ENCODE results near the gene NEO1.
A peak's percentile ranks its signal among the peaks of the same experiment; 100 is the strongest.
"Not testable (repeated sequence)": the region's sequence is repeated elsewhere in the genome, so short reads cannot be mapped to it uniquely, and the experiment has no call there.

NEO1 gene

DNA sequence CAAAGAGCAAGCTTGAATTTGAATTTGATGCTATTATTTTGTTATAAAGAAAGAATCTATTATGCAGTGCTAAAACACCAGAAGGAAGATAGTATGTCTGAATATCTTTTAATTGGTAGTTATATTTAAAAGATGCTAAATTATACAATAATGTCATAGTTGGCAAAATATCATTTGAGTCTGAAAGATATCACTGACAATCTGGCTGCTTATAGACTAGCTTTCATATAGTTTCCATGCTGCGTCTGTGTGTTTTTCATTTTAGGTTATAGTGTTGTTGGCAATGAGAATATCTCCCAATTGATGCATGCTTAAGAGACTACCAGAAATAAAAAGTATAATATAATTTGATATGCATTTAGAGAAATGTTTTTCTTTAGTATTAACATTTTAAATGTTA lies 142.9 kb downstream of the NEO1 start:
- Mint-ChIP-seq H3K27me3 (ENCODE audit: low read depth) (peaks cover 11% of the 10 kb centered on the region), H3K4me3 (no peak overlapping the region), H3K36me3 (ENCODE audit: low read depth) (no peaks in the 10 kb centered on the region), H3K4me1 (ENCODE audit: low read depth) (no peaks in the 10 kb centered on the region), H3K27ac (no peak overlapping the region), H3K9me3 (no peaks in the 10 kb centered on the region)
- DNase-seq (ENCODE audit: low spot score): no peak

DNA sequence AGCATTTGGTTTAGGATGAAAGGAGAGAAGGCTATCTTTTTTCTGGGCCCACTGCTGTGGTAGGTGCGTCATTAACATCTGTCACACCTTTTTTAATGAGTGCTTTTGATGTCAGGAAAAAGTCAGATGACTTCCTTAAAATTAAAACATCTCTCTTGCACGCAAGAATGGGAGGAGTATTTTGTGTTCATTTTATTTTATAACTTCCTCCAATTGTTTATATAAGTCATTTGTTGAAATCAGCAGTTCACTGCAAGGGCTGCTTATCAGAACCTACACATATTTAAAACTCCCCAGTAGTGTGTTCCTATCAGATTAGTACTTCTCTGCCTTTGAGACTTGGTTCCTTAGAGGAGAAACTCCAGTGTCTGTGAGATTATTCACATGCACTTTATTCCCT lies 143.8 kb downstream of the NEO1 start:
- Mint-ChIP-seq H3K27me3 (ENCODE audit: low read depth) (peaks cover 10% of the 10 kb centered on the region), H3K4me3 (no peak overlapping the region), H3K4me1 (ENCODE audit: low read depth) (no peaks in the 10 kb centered on the region), H3K36me3 (ENCODE audit: low read depth) (no peaks in the 10 kb centered on the region), H3K9me3 (no peaks in the 10 kb centered on the region), H3K27ac (no peak overlapping the region)
- no peak for DNase-seq (ENCODE audit: low spot score)

DNA sequence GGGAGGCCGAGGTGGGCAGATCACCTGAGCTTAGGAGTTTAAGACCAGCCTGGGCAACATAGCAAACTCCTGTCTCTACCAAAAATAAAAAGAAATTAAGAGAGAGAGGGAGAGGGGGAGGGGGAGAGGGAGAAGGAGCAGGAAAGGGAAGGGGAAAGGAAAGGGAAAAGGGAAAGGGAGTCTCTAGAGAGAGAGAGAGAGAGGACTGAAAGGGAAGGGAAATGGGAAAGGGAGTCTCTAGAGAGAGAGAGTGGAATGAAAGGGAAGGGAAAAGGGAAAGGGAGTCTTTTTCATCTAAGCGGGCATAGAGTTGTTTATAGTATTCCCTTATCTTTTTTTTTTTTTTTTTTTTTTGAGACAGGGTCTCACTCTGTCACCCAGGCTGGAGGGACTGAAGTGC lies 148.1 kb downstream of the NEO1 start:
- no peaks in the 10 kb centered on the region for H3K9me3 Mint-ChIP-seq
- peaks cover 7% of the 10 kb centered on the region for H3K27me3 Mint-ChIP-seq (ENCODE audit: low read depth)
- no peak for DNase-seq (ENCODE audit: low spot score)
- no peaks in the 10 kb centered on the region for H3K36me3 Mint-ChIP-seq (ENCODE audit: low read depth)
- H3K4me1 Mint-ChIP-seq (ENCODE audit: low read depth): no peaks in the 10 kb centered on the region
- no peak overlapping the region for H3K4me3 Mint-ChIP-seq
- no peak overlapping the region for H3K27ac Mint-ChIP-seq

DNA sequence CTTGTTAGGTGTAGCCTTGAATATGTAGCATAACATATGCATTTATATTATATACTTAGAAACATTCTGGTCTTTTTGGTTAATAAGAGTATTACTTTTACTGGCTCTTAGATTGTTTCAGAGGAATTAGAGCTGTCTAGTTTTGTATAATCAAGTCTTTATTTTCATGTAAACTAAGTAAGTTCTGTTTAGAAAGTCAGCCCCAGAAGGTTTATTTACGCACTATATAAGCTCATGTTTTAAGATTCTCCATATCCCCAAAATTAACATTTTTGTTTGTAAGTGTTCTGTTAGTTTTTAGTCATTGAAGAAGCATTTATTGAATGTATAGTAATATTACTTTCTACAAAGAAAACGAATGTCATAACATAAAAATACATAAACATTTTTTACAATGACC lies 158.4 kb downstream of the NEO1 start:
- H3K27ac Mint-ChIP-seq: no peak overlapping the region
- H3K4me3 Mint-ChIP-seq: no peak overlapping the region
- no peaks in the 10 kb centered on the region for H3K27me3 Mint-ChIP-seq (ENCODE audit: low read depth)
- no peaks in the 10 kb centered on the region for H3K4me1 Mint-ChIP-seq (ENCODE audit: low read depth)
- no peaks in the 10 kb centered on the region for H3K36me3 Mint-ChIP-seq (ENCODE audit: low read depth)
- DNase-seq (ENCODE audit: low spot score): no peak
- H3K9me3 Mint-ChIP-seq: peaks cover 4% of the 10 kb centered on the region

DNA sequence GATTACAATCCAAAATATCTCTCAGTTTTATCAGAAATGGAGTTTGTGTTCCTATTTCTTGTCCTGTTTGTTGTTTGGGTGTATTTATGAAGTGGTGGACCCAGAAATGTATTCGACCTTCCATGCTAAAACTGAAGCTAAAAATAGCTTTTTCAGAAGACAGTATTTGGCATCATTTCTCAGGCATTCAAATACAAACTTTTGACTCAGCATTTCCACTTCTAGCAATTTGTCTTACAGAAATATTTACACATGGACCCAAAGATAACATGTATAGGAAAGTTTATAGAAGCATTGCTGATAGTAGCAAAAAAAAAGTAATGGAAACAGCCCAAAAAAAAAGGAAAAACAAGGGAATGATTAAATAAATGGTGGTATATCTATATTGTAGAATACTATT lies 160.2 kb downstream of the NEO1 start:
- no peaks in the 10 kb centered on the region for H3K4me1 Mint-ChIP-seq (ENCODE audit: low read depth)
- H3K4me3 Mint-ChIP-seq: no peak overlapping the region
- no peaks in the 10 kb centered on the region for H3K36me3 Mint-ChIP-seq (ENCODE audit: low read depth)
- no peak overlapping the region for H3K27ac Mint-ChIP-seq
- peaks cover 4% of the 10 kb centered on the region for H3K9me3 Mint-ChIP-seq
- DNase-seq (ENCODE audit: low spot score): no peak
- no peaks in the 10 kb centered on the region for H3K27me3 Mint-ChIP-seq (ENCODE audit: low read depth)

DNA sequence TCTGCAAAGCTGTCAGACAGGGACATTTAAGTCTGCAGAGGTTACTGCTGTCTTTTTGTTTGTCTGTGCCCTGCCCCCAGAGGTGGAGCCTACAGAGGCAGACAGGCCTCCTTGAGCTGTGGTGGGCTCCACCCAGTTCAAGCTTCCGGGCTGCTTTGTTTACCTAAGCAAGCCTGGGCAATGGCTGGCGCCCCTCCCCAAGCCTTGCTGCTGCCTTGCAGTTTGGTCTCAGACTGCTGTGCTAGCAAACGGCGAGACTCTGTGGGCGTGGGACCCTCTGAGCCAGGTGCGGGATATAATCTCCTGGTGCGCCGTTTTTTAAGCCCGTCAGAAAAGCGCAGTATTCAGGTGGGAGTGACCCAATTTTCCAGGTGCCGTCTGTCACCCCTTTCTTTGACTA lies 169.2 kb downstream of the NEO1 start:
- H3K27ac Mint-ChIP-seq; H3K4me3 Mint-ChIP-seq; DNase-seq (ENCODE audit: low spot score); H3K27me3 Mint-ChIP-seq (ENCODE audit: low read depth); H3K36me3 Mint-ChIP-seq (ENCODE audit: low read depth); H3K9me3 Mint-ChIP-seq: not testable (repeated sequence)
- peaks cover 10% of the 10 kb centered on the region for H3K4me1 Mint-ChIP-seq (ENCODE audit: low read depth)

DNA sequence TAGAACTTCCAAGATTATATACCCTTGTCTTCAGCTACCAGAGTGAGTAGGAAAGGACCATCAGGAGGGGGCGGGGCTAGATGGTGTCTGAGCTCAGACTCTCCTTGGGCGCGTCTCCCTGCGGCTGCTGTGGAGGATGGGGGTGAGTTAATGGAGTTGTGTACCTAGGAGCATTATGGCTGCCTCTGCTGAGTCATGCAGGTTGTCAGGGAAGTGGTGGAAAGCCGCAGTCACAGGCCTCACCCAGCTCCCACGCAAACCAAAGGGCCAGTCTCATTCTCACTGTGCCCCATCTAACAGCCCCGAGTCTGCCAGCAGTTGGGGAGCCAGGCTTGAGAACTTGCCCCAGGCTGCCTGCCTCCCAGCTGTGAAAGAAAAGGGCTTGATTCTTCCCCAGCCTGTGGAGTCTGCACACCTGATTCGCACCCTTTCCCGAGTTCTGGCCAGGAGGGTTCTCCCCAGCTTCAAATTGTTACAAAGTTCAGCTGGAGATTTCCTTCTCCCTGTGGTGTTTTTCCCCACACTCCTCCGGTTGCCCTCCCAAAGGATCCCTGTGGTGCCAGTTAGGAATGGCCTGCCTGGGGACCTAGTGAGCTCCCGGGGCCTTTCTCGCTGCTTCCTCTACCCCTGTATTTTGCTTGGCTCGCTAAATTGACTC lies 173.2 kb downstream of the NEO1 start:
- Mint-ChIP-seq H3K36me3 (ENCODE audit: low read depth) (peaks cover 3% of the 10 kb centered on the region), H3K4me1 (ENCODE audit: low read depth) (peaks cover 14% of the 10 kb centered on the region), H3K27ac (peak overlapping the region; percentile 29), H3K9me3 (no peaks in the 10 kb centered on the region), H3K4me3 (no peak overlapping the region), H3K27me3 (ENCODE audit: low read depth) (no peaks in the 10 kb centered on the region)
- DNase-seq (ENCODE audit: low spot score): peak; percentile 50

DNA sequence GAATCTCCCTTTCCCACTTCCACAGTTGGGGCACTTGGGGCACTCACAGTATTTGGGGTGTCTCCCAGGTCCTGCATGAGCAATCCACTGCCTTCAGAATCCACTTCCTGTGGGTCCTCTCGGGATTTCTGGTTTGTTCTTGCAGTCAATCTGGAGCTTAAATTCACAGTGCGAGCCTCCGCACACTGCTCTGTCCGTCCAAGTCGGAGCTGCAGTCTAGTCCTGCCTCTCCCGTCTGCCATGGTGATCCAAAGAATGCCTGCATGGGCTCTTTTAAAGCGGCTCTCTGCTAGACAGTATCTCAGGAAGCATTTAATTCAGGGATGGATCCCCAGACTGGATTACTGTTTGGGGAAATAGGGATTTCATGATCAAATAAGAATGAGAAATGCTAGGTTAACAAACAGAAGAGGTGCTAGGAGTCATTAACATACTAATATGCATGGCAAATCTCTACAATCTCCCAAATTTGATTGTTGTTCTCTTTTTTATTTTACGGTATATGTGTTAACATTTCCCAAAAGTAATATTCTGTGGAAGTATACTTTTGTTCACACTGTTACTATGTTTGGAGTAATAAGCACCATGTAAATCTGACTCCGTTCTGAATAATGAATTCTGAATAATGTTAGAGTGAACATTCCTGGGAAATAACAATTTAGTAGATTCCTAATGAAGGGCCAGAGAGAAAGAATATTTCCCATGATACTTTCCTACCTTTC lies 174.0 kb downstream of the NEO1 start:
- no peaks in the 10 kb centered on the region for H3K27me3 Mint-ChIP-seq (ENCODE audit: low read depth)
- peaks cover 3% of the 10 kb centered on the region for H3K36me3 Mint-ChIP-seq (ENCODE audit: low read depth)
- DNase-seq (ENCODE audit: low spot score): no peak
- H3K9me3 Mint-ChIP-seq: no peaks in the 10 kb centered on the region
- H3K27ac Mint-ChIP-seq: no peak overlapping the region
- peaks cover 14% of the 10 kb centered on the region for H3K4me1 Mint-ChIP-seq (ENCODE audit: low read depth)
- H3K4me3 Mint-ChIP-seq: no peak overlapping the region

DNA sequence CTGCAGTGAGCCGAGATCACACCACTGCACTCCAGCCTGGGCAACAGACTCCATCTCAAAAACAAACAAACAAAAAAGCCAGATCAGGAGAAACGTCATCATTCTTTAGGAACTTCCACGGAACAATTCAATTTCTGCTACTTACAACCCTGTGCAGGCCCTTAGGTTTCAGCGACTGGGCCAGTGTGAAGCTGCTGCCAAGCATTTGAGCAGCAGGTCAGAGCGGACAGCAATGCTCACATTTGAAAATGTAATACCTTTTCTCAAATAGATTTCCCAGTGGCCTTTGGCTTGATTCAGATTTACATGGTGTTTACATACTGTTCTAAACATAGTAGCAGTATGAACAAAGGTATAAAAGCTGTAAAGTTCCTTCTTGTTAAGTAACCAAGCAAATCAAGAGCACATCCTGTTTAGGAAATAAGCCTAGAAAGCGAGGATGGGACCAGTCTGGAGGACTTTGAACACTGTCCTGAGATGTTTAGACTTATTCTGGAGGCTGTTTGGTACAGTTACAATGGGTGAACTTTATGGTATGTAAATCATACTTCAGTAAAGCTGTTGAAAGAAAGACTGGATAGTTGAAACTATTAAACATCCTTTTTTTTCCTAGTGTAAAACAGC lies 175.3 kb downstream of the NEO1 start:
- H3K4me3 Mint-ChIP-seq: no peak overlapping the region

DNA sequence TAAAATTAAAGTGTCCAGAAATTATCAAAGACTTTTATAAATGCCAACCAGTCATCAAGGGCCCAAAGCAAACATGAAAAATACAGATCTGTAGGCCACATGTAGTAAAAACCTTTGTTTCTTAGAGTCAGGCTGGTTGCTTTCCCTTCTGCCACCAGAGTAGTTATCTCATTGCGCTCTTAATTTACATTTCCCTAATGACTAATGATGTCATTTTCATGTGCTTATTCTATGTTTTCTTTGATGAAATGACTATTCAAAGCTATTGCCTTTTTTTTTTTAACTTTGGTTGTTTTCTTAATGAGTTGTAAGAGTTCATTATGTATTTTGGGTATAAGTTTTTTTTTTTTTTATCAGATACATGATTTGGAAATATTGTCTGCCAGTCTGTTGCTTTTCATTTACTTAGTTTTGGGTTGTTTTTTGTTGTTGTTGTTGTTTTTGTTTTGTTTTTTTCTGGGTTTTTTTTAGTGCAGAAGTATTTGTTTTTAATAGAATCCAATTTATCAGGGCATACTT lies 175.9 kb downstream of the NEO1 start:
- no peak overlapping the region for H3K27ac Mint-ChIP-seq
- no peak for DNase-seq (ENCODE audit: low spot score)
- H3K27me3 Mint-ChIP-seq (ENCODE audit: low read depth): no peaks in the 10 kb centered on the region
- peaks cover 3% of the 10 kb centered on the region for H3K36me3 Mint-ChIP-seq (ENCODE audit: low read depth)
- no peaks in the 10 kb centered on the region for H3K9me3 Mint-ChIP-seq
- H3K4me1 Mint-ChIP-seq (ENCODE audit: low read depth): peaks cover 12% of the 10 kb centered on the region
- H3K4me3 Mint-ChIP-seq: no peak overlapping the region

More for the DNA sequence above, 175.3 kb downstream of the NEO1 start:
- H3K9me3 Mint-ChIP-seq: no peaks in the 10 kb centered on the region
- no peak for DNase-seq (ENCODE audit: low spot score)
- no peak overlapping the region for H3K27ac Mint-ChIP-seq
- H3K36me3 Mint-ChIP-seq (ENCODE audit: low read depth): peaks cover 3% of the 10 kb centered on the region
- H3K27me3 Mint-ChIP-seq (ENCODE audit: low read depth): no peaks in the 10 kb centered on the region
- peaks cover 14% of the 10 kb centered on the region for H3K4me1 Mint-ChIP-seq (ENCODE audit: low read depth)

DNA sequence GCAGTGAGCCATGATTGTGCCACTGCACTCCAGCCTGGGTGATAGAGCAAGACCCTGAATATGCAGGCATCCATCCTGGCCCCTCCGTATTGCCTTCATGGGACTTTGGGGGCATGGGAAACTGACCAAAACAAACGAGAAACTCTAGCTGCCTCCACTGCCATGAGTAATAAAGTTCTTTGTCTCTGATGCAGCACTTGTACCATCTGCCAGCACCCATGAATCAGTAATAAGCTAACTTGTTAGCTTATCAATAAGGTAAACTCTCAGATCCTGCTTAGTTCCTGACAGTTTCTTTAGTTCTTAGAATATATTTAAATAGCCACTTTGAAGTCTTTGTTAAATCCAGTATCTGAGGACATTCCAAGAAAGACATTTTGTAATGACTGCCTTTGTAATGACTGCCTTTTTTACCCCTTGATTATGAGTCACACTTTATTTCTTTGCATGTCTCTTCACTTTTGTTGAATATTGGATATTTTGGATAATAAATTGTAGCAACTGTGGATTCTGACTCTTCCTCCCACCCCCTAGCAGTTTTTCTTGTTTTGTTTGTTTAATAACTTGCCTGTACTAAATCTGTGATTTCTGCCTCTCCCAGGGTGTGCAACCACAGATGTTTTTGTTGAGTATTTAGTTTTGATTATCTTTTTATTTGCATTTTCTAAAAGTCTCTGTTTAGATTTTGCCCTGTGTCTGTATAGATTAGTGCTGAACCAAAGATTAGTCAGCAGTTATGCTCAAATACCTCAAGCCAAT lies 179.6 kb downstream of the NEO1 start:
- H3K27ac Mint-ChIP-seq: no peak overlapping the region
- no peaks in the 10 kb centered on the region for H3K9me3 Mint-ChIP-seq
- no peaks in the 10 kb centered on the region for H3K36me3 Mint-ChIP-seq (ENCODE audit: low read depth)
- no peak overlapping the region for H3K4me3 Mint-ChIP-seq
- H3K4me1 Mint-ChIP-seq (ENCODE audit: low read depth): peaks cover 1% of the 10 kb centered on the region
- H3K27me3 Mint-ChIP-seq (ENCODE audit: low read depth): no peaks in the 10 kb centered on the region
- DNase-seq (ENCODE audit: low spot score): no peak

DNA sequence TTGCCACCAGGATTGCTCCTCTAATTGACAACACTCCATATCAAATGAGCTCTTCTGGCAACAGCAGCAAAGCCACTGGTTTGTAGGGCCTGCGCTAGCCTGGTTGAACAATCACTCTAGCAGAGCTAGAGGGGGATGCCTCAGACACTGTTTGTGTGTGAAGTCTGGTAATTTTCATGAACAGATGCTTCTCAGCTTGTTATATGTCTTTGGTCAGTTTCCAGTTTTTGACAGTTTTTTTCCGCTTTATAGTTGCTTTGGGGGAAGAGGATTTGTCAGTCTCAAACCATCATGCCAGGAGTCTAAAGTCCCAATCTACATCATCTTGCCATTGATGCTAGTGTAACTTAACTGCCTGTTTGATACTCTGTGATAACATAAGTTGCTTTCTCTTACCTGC lies 180.5 kb downstream of the NEO1 start:
- DNase-seq (ENCODE audit: low spot score): no peak
- Mint-ChIP-seq H3K4me3 (no peak overlapping the region), H3K4me1 (ENCODE audit: low read depth) (no peaks in the 10 kb centered on the region), H3K27me3 (ENCODE audit: low read depth) (no peaks in the 10 kb centered on the region), H3K9me3 (no peaks in the 10 kb centered on the region), H3K27ac (no peak overlapping the region), H3K36me3 (ENCODE audit: low read depth) (no peaks in the 10 kb centered on the region)

DNA sequence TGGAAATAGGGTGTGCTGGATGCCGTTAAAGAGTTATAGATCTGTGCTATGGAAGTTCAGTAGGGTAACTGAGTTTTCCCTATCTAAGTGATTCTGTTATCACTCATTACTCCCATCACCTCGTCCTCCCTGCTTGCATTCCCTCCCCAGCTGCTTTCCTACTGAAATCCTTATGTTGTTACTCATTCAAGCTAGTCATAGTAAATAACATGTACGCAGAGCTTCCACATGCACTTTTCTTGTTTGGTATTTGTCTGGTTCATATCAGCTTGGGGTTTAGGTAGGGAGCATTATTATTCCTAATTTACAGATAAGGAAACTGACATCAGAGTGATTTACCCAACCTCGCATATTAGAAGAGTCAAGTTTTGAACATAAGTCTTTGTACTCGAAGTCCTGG lies 181.4 kb downstream of the NEO1 start:
- DNase-seq (ENCODE audit: low spot score): no peak
- H3K27me3 Mint-ChIP-seq (ENCODE audit: low read depth): no peaks in the 10 kb centered on the region
- H3K4me1 Mint-ChIP-seq (ENCODE audit: low read depth): no peaks in the 10 kb centered on the region
- H3K36me3 Mint-ChIP-seq (ENCODE audit: low read depth): no peaks in the 10 kb centered on the region
- no peak overlapping the region for H3K4me3 Mint-ChIP-seq
- H3K27ac Mint-ChIP-seq: no peak overlapping the region
- H3K9me3 Mint-ChIP-seq: no peaks in the 10 kb centered on the region

DNA sequence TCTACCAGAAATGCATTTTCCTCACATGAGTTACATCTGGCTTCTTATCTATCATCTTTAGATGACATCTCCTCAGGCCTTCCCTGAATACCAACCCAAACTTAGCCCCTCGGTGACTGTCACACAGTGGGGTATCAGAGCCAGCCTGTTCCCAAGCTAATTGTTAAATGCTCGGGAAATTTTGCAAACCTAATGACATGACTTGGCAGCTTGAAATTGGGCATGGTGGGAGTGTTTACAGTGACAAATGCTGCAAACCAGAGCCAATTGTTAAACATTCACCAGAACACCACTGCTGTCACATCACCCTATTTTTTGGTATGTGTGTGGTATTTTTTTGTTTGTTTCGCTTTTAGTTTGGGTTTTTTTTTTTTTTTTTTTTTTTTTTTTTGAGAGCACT lies 185.6 kb downstream of the NEO1 start:
- H3K4me3 Mint-ChIP-seq: no peak overlapping the region
- no peak for DNase-seq (ENCODE audit: low spot score)
- no peak overlapping the region for H3K27ac Mint-ChIP-seq
- no peaks in the 10 kb centered on the region for H3K9me3 Mint-ChIP-seq
- H3K36me3 Mint-ChIP-seq (ENCODE audit: low read depth): no peaks in the 10 kb centered on the region
- H3K4me1 Mint-ChIP-seq (ENCODE audit: low read depth): no peaks in the 10 kb centered on the region
- no peaks in the 10 kb centered on the region for H3K27me3 Mint-ChIP-seq (ENCODE audit: low read depth)

Data from T-helper 2 cell treated with Interferon-gamma antibody and Interleukin-4, amounts not matched to agents 5 μg/mL and 100 μg/mL, for 36 hours (primary cell).